ENCODE measurements around the gene B3GAT1. TPM values are rescaled to one million over a fixed set of nuclear protein-coding genes. Genes with fewer than 3 reads are reported as not detected.
A peak's percentile ranks its signal among the peaks of the same experiment; 100 is the strongest.
"Not testable (repeated sequence)": the region's sequence is repeated elsewhere in the genome, so short reads cannot be mapped to it uniquely, and the experiment has no call there.

The B3GAT1 gene
- total RNA-seq, 1 experiment from 2014 or later: 34.3 TPM

- Histone ChIP-seq H3K4ac (ENCODE audit: low read depth, low read length) (no peak overlapping the region), H3K27me3 (ENCODE audit: insufficient read depth, low read length) (no peaks in the 10 kb centered on the region), H2BK12ac (ENCODE audit: insufficient read length, low read depth, low read length) (no peak overlapping the region), H3K27ac (ENCODE audit: insufficient read length, low read depth, low read length) (no peak overlapping the region), H2AFZ (ENCODE audit: low read length) (no peak overlapping the region), H3K4me2 (ENCODE audit: insufficient read depth, insufficient read length, low read length) (no peak overlapping the region), H2BK5ac (ENCODE audit: insufficient read length, low read length) (no peak overlapping the region), H2BK20ac (ENCODE audit: low read depth, low read length, poor library complexity, severe bottlenecking) (no peak overlapping the region), H2AK5ac (ENCODE audit: insufficient read length, low read length) (no peak overlapping the region), H3K79me1 (ENCODE audit: insufficient read depth, low read depth, low read length, poor library complexity, severe bottlenecking) (no peaks in the 10 kb centered on the region), H3K18ac (ENCODE audit: insufficient read length, low read depth, low read length) (no peak overlapping the region), H3K4me1 (ENCODE audit: insufficient read depth, low read length) (peaks cover 7% of the 10 kb centered on the region; the same call in 1 of the 2 replicates), H3K9ac (ENCODE audit: extremely low read depth, insufficient read length, low read length) (no peak overlapping the region), H2BK120ac (ENCODE audit: low read depth, low read length, poor library complexity, severe bottlenecking) (no peak overlapping the region), H3T11ph (ENCODE audit: low read length) (no peak overlapping the region), H4K91ac (ENCODE audit: insufficient read length, low read depth, low read length) (no peak overlapping the region), H4K5ac (ENCODE audit: insufficient read length, low read depth, low read length) (no peak overlapping the region), H4K8ac (replicated peaks; ENCODE audit: insufficient read length, low read depth, low read length) (no peak overlapping the region), H3K14ac (ENCODE audit: insufficient read depth, low read length) (no peak overlapping the region), H3K9me3 (ENCODE audit: control insufficient read depth, low read depth, low read length) (no peaks in the 10 kb centered on the region), H3K56ac (ENCODE audit: insufficient read length, low read depth, low read length) (no peak overlapping the region), H3K79me2 (ENCODE audit: insufficient read depth, low read length) (no peaks in the 10 kb centered on the region), H2BK15ac (ENCODE audit: low read depth, low read length) (no peak overlapping the region), H3K23ac (ENCODE audit: insufficient read length, low read depth, low read length) (no peak overlapping the region), H3K23me2 (ENCODE audit: insufficient read length, low read depth, low read length, poor library complexity, severe bottlenecking) (no peaks in the 10 kb centered on the region), H4K20me1 (ENCODE audit: control insufficient read depth, insufficient read depth, insufficient read length) (no peaks in the 10 kb centered on the region)
- no peaks in the 10 kb centered on the region; a peak in 1 of 7 replicates for H3K36me3 Mint-ChIP-seq (ENCODE audit: insufficient read depth in 1 of 3, low read depth in 3 of 3)
- H3K4me1 Mint-ChIP-seq: peaks cover 9 to 12% of the 10 kb centered on the region in 2 experiments
- peaks cover 9% of the 10 kb centered on the region for H3K27me3 Mint-ChIP-seq (ENCODE audit: low read depth)
- WGBS (ENCODE audit: extremely low coverage, insufficient read length, low lambda C conversion rate): no CpG with 5 or more reads among the region's 4 CpGs
- no peak overlapping the region for H3K4me3 Mint-ChIP-seq
- TF ChIP-seq, protein P1, sequence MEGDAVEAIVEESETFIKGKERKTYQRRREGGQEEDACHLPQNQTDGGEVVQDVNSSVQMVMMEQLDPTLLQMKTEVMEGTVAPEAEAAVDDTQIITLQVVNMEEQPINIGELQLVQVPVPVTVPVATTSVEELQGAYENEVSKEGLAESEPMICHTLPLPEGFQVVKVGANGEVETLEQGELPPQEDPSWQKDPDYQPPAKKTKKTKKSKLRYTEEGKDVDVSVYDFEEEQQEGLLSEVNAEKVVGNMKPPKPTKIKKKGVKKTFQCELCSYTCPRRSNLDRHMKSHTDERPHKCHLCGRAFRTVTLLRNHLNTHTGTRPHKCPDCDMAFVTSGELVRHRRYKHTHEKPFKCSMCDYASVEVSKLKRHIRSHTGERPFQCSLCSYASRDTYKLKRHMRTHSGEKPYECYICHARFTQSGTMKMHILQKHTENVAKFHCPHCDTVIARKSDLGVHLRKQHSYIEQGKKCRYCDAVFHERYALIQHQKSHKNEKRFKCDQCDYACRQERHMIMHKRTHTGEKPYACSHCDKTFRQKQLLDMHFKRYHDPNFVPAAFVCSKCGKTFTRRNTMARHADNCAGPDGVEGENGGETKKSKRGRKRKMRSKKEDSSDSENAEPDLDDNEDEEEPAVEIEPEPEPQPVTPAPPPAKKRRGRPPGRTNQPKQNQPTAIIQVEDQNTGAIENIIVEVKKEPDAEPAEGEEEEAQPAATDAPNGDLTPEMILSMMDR (conservative IDR thresholded peaks at IDR 0.05): no peak
- 0 out of 7 replicates have a peak overlapping the region, but pooled peaks of 1 of the 3 experiments have one; percentile 36 for H3K27ac Mint-ChIP-seq
- H3K9me3 Mint-ChIP-seq: no peaks in the 10 kb centered on the region
- DNase-seq: no peak
These were observed 66.8 kb downstream of the B3GAT1 start for GRCh38 chr11:134345237-134345550.

GRCh38 chr11:134344497-134345236 lies 67.4 kb downstream of the B3GAT1 start:
- H3K36me3 Mint-ChIP-seq (ENCODE audit: insufficient read depth in 1 of 3, low read depth in 3 of 3); H2AFZ ChIP-seq (ENCODE audit: low read length); H3K56ac ChIP-seq (ENCODE audit: insufficient read length, low read depth, low read length); H4K20me1 ChIP-seq (ENCODE audit: control insufficient read depth, insufficient read depth, insufficient read length); H3K9me3 ChIP-seq (ENCODE audit: control insufficient read depth, low read depth, low read length); H3K27me3 Mint-ChIP-seq (ENCODE audit: low read depth); H3K23ac ChIP-seq (ENCODE audit: insufficient read length, low read depth, low read length); H3K4me1 ChIP-seq (ENCODE audit: insufficient read depth, low read length); H3K27ac ChIP-seq (ENCODE audit: insufficient read length, low read depth, low read length); H3K79me1 ChIP-seq (ENCODE audit: insufficient read depth, low read depth, low read length, poor library complexity, severe bottlenecking); H4K8ac ChIP-seq (replicated peaks; ENCODE audit: insufficient read length, low read depth, low read length); H3K14ac ChIP-seq (ENCODE audit: insufficient read depth, low read length); H3K9me3 Mint-ChIP-seq; H2BK20ac ChIP-seq (ENCODE audit: low read depth, low read length, poor library complexity, severe bottlenecking); H3K4me2 ChIP-seq (ENCODE audit: insufficient read depth, insufficient read length, low read length); H2BK12ac ChIP-seq (ENCODE audit: insufficient read length, low read depth, low read length); H2BK5ac ChIP-seq (ENCODE audit: insufficient read length, low read length); H3K18ac ChIP-seq (ENCODE audit: insufficient read length, low read depth, low read length); H3K23me2 ChIP-seq (ENCODE audit: insufficient read length, low read depth, low read length, poor library complexity, severe bottlenecking); H3K4ac ChIP-seq (ENCODE audit: low read depth, low read length); H2BK15ac ChIP-seq (ENCODE audit: low read depth, low read length); H3K27ac Mint-ChIP-seq; H4K5ac ChIP-seq (ENCODE audit: insufficient read length, low read depth, low read length); H2BK120ac ChIP-seq (ENCODE audit: low read depth, low read length, poor library complexity, severe bottlenecking); H4K91ac ChIP-seq (ENCODE audit: insufficient read length, low read depth, low read length); H3K4me3 Mint-ChIP-seq; H3T11ph ChIP-seq (ENCODE audit: low read length); H3K9ac ChIP-seq (ENCODE audit: extremely low read depth, insufficient read length, low read length); H2AK5ac ChIP-seq (ENCODE audit: insufficient read length, low read length); H3K27me3 ChIP-seq (ENCODE audit: insufficient read depth, low read length); H3K4me1 Mint-ChIP-seq; H3K79me2 ChIP-seq (ENCODE audit: insufficient read depth, low read length): not testable (repeated sequence)
- no CpG with 5 or more reads among the region's 28 CpGs for WGBS (ENCODE audit: extremely low coverage, insufficient read length, low lambda C conversion rate)
- peak; percentile 26 for DNase-seq
